GM12878 (cell line): ENCODE measurements around the gene ZNF79. TPM values are rescaled to one million over a fixed set of nuclear protein-coding genes. Genes with fewer than 3 reads are reported as not detected.

ENCODE experiments used
- EGR1 ChIP-seq, 2 experiments: IDR thresholded peaks; 1 replicate in 1 of 2; 2 replicates in 1 of 2; pipeline ENCODE4 v1.6.1; 2011 to 2012; ENCODE audit warnings: low read depth in 2 of 2, low read length in 2 of 2, borderline replicate concordance in 1 of 2, mild to moderate bottlenecking in 1 of 2, moderate library complexity in 1 of 2
- HCFC1 ChIP-seq: fragments of 150-350 bp; IDR thresholded peaks from 2 replicates; pipeline ENCODE4 v1.6.1; 2014; ENCODE audit warnings: low read length
- PAX8 ChIP-seq: fragments of 450-650 bp; IDR thresholded peaks from 2 replicates; pipeline ENCODE4 v1.6.1; 2017; ENCODE audit warnings: mild to moderate bottlenecking, moderate library complexity
- RUNX3 ChIP-seq: IDR thresholded peaks from 2 replicates; pipeline ENCODE4 v1.6.1; 2012; ENCODE audit warnings: low read length, inconsistent platforms
- TARDBP ChIP-seq: IDR thresholded peaks from 2 replicates; pipeline ENCODE4 v1.6.1; 2016; ENCODE audit warnings: borderline replicate concordance
- TCF12 ChIP-seq: IDR thresholded peaks from 2 replicates; pipeline ENCODE4 v1.6.1; 2011; ENCODE audit warnings: low read depth, mild to moderate bottlenecking, low read length
- ZNF384 ChIP-seq: IDR thresholded peaks from 2 replicates; pipeline ENCODE4 v1.6.1; 2012; ENCODE audit warnings: low read depth, mild to moderate bottlenecking, low read length, improper control_type of control experiment, borderline replicate concordance
- polyA plus RNA-seq, 11 experiments: library from polyadenylated mRNA; depleted of rRNA in 4 of 11; unstranded in 6 of 11; stranded (reverse) in 5 of 11; fragments of >200 nt; fragmentation: Nextera tagmentation in 4 of 11; fragmentation: Illumina TruSeq in 1 of 11; extraction: Ambion mirVana in 4 of 11; extraction: Trizol in 1 of 11; gene quantifications; 1 replicate in 1 of 11; 2 replicates in 10 of 11; pipeline versions ENCODE4 v1.2.1 to v1.2.3, GENCODE V29; 2011 to 2016; ENCODE audit warnings: inconsistent platforms in 2 of 11, missing spikeins in 2 of 11, low read depth in 1 of 11
- total RNA-seq, 4 experiments: library from RNA; depleted of rRNA in 3 of 4; stranded (reverse); fragments of >200 nt in 3 of 4; fragmentation: Illumina TruSeq in 1 of 4; extraction: Trizol in 1 of 4; gene quantifications; 2 replicates each; pipeline versions ENCODE4 v1.2.1 to v1.2.3, GENCODE V29; 2013 to 2021
- TF ChIP-seq, protein P1 (sequence below): IDR thresholded peaks from 2 replicates; pipeline ENCODE4 v1.6.1; 2012; ENCODE audit warnings: low read depth, low read length, improper control_type of control experiment
- TF ChIP-seq, protein P2 (sequence below): fragments of 450-650 bp; IDR thresholded peaks from 2 replicates; pipeline ENCODE4 v1.6.1; 2014; ENCODE audit warnings: mild to moderate bottlenecking
- TF ChIP-seq, protein P3 (sequence below): fragments of 450-650 bp; IDR thresholded peaks from 2 replicates; pipeline ENCODE4 v1.6.1; 2017; ENCODE audit warnings: antibody characterized with exemption, mild to moderate bottlenecking, moderate library complexity

The ZNF79 gene
- total and polyA plus RNA-seq, 10 of the 15 experiments (the other 5 are each of a cell fraction or from before 2014, with no cell fraction given): 1.8 to 14.1 (median 11.7) TPM

DNA sequence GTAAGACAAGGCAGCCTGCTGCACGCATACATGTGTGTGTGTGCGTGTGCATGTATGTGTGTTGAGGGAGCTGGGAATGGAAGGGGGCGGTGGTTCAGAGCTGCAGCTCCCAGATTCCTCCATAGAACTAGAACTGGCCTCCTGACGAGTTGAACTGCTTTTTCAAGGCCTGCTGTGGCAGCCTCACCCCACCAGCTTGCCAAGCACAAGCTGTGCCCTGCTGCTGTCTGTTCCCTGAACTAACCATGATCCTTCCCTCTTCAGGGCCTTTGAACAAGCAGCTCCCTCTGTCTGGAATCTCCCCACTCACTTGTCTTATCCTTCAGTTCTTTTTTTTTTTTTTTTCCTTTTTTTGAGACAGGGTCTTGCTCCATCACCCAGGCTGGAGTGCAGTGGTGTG is 49.8 kb downstream of the ZNF79 start (continued):
- TF ChIP-seq, protein P1, sequence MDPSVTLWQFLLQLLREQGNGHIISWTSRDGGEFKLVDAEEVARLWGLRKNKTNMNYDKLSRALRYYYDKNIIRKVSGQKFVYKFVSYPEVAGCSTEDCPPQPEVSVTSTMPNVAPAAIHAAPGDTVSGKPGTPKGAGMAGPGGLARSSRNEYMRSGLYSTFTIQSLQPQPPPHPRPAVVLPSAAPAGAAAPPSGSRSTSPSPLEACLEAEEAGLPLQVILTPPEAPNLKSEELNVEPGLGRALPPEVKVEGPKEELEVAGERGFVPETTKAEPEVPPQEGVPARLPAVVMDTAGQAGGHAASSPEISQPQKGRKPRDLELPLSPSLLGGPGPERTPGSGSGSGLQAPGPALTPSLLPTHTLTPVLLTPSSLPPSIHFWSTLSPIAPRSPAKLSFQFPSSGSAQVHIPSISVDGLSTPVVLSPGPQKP: no peak
- TF ChIP-seq, protein P2, sequence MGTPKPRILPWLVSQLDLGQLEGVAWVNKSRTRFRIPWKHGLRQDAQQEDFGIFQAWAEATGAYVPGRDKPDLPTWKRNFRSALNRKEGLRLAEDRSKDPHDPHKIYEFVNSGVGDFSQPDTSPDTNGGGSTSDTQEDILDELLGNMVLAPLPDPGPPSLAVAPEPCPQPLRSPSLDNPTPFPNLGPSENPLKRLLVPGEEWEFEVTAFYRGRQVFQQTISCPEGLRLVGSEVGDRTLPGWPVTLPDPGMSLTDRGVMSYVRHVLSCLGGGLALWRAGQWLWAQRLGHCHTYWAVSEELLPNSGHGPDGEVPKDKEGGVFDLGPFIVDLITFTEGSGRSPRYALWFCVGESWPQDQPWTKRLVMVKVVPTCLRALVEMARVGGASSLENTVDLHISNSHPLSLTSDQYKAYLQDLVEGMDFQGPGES: no peak
- no peak for TF ChIP-seq TCF12
- TF ChIP-seq, protein P3, sequence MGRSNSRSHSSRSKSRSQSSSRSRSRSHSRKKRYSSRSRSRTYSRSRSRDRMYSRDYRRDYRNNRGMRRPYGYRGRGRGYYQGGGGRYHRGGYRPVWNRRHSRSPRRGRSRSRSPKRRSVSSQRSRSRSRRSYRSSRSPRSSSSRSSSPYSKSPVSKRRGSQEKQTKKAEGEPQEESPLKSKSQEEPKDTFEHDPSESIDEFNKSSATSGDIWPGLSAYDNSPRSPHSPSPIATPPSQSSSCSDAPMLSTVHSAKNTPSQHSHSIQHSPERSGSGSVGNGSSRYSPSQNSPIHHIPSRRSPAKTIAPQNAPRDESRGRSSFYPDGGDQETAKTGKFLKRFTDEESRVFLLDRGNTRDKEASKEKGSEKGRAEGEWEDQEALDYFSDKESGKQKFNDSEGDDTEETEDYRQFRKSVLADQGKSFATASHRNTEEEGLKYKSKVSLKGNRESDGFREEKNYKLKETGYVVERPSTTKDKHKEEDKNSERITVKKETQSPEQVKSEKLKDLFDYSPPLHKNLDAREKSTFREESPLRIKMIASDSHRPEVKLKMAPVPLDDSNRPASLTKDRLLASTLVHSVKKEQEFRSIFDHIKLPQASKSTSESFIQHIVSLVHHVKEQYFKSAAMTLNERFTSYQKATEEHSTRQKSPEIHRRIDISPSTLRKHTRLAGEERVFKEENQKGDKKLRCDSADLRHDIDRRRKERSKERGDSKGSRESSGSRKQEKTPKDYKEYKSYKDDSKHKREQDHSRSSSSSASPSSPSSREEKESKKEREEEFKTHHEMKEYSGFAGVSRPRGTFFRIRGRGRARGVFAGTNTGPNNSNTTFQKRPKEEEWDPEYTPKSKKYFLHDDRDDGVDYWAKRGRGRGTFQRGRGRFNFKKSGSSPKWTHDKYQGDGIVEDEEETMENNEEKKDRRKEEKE: no peak
- no peak for TF ChIP-seq ZNF384
- TF ChIP-seq PAX8: no peak
- no peak for TF ChIP-seq EGR1 (IDR thresholded peaks at IDR 0.05; ENCODE audit: borderline replicate concordance in 1 of 2, low read depth in 2 of 2, low read length in 2 of 2)
- no peak for TF ChIP-seq RUNX3
- no peak for TF ChIP-seq HCFC1
- no peak for TF ChIP-seq TARDBP
- TF ChIP-seq, all 136 proteins: peak for 0
